ENCODE measurements around the gene CDH23. TPM values are rescaled to one million over a fixed set of nuclear protein-coding genes. Genes with fewer than 3 reads are reported as not detected.

CDH23 gene
- total and polyA plus RNA-seq, 9 of the 15 experiments (the other 6 are each of a cell fraction or from before 2014, with no cell fraction given): 0.18 to 1.2 (median 0.47) TPM

GRCh38 chr10:71763352-71764127, 366.8 kb downstream of the CDH23 start (continued):
- TF ChIP-seq PML (IDR thresholded peaks at IDR 0.05; ENCODE audit: low read length) (no peak), HDAC3 (IDR thresholded peaks at IDR 0.05; ENCODE audit: borderline replicate concordance, partially characterized antibody) (no peak), HINFP (tag; conservative IDR thresholded peaks at IDR 0.05; ENCODE audit: low read depth) (no peak), RHOXF2B (CRISPR knock-in tag; conservative IDR thresholded peaks at IDR 0.05) (no peak), ZBTB17 (CRISPR knock-in tag; IDR thresholded peaks at IDR 0.05) (no peak), ZNF511 (CRISPR knock-in tag; IDR thresholded peaks at IDR 0.05) (no peak), RBFOX2 (IDR thresholded peaks at IDR 0.05; ENCODE audit: low read depth, low read length) (no peak), ZNF778 (CRISPR knock-in tag; IDR thresholded peaks at IDR 0.05) (no peak), ZBTB9 (CRISPR knock-in tag; IDR thresholded peaks at IDR 0.05) (no peak), THRA (IDR thresholded peaks at IDR 0.05) (no peak), LCOR (CRISPR knock-in tag; IDR thresholded peaks at IDR 0.05) (no peak), KAT7 (CRISPR knock-in tag; IDR thresholded peaks at IDR 0.05; ENCODE audit: borderline replicate concordance) (no peak), WHSC1 (IDR thresholded peaks at IDR 0.05; ENCODE audit: low read length) (no peak), MEF2D (tag; conservative IDR thresholded peaks at IDR 0.05; ENCODE audit: low read depth) (no peak), PTRF (tag; IDR thresholded peaks at IDR 0.05) (no peak), ZNF512 (tag; IDR thresholded peaks at IDR 0.05) (no peak), CBX2 (IDR thresholded peaks at IDR 0.05; ENCODE audit: insufficient read depth, low read length, poor library complexity, severe bottlenecking) (no peak), CEBPB (tag; IDR thresholded peaks at IDR 0.05) (no peak), KDM5B (IDR thresholded peaks at IDR 0.05; ENCODE audit: insufficient replicate concordance, low read depth, low read length) (no peak), SMAD4 (CRISPR knock-in tag; conservative IDR thresholded peaks at IDR 0.05) (peak; percentile 82)
